GM18526 (cell line): ENCODE results near the gene VAV2.

Experiments
- POLR2A ChIP-seq: IDR thresholded peaks from 3 replicates; pipeline ENCODE4 v1.6.1; 2011; ENCODE audit not compliant: insufficient read length; ENCODE audit errors: extremely low read depth

The VAV2 gene

GRCh38 chr9:133752739-133753446 lies 239.2 kb downstream of the VAV2 start:
- no peak for TF ChIP-seq POLR2A

GRCh38 chr9:133750982-133751649 lies 241.0 kb downstream of the VAV2 start:
- no peak for TF ChIP-seq POLR2A

GRCh38 chr9:133747309-133747708 lies 244.8 kb downstream of the VAV2 start:
- TF ChIP-seq POLR2A = no peak

- TF ChIP-seq POLR2A = no peak
These were observed 249.2 kb downstream of the VAV2 start for GRCh38 chr9:133742849-133743444.

GRCh38 chr9:133742251-133742650 lies 249.9 kb downstream of the VAV2 start:
- no peak for TF ChIP-seq POLR2A

GRCh38 chr9:133741716-133742115 lies 250.4 kb downstream of the VAV2 start:
- TF ChIP-seq POLR2A = no peak

DNA sequence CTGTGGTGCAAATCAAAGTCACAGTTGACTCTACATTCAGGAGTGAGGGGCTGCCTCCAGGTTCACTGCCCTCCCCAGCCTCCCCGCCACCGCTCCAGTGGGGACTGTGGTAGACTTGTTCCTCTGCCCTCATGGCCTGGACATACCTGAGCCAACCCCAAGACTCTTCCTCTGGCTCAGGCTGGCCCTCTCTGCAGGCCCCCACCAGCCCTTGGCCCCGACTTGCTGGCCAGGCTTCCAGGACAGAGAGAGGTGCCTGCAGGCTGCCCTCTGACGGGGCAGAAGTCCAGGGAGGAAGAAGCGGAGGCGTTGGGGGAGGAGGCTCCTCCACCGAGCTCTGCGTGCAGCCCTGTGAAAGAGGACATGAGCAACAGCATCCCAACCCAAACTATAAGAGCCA lies 251.2 kb downstream of the VAV2 start:
- no peak for TF ChIP-seq POLR2A

- TF ChIP-seq POLR2A = no peak
These were observed 252.5 kb downstream of the VAV2 start for GRCh38 chr9:133739408-133740280.

DNA sequence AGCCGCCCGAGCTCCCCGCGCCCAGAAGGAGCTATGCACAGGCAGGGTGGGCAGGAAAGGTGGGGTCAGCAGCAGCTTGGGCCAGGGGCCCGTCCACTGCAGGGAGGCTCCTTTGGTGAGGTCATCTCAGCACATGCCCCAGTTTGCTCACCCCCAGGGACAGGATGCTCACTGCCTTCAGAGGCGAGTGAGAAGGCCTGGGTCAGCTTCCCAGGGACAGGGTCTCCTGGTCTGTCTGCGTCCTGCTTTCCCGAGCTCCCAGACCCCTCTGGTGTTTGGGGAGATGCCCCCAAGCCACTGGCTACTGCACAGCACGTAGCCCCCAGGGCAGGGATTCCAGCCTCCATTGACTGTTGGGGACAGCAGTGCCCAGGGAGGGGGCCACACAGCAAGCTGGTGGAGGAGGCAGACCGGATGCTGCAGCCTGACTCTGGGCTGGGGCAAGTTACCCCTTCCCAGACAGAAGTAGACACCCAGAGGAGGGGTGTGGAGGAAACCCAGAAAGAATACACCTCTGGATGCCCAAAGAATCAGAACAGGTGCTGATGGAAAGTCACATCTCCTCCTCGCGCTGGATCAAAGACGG lies 253.4 kb downstream of the VAV2 start:
- TF ChIP-seq POLR2A = no peak

GRCh38 chr9:133737774-133738639 lies 254.1 kb downstream of the VAV2 start, which contains the start of gene SARDH:
TSS of gene SARDH (minus strand) at chr9:133738352. CDS start at chr9:133734173, 4,179 bp downstream.
- no peak for TF ChIP-seq POLR2A

DNA sequence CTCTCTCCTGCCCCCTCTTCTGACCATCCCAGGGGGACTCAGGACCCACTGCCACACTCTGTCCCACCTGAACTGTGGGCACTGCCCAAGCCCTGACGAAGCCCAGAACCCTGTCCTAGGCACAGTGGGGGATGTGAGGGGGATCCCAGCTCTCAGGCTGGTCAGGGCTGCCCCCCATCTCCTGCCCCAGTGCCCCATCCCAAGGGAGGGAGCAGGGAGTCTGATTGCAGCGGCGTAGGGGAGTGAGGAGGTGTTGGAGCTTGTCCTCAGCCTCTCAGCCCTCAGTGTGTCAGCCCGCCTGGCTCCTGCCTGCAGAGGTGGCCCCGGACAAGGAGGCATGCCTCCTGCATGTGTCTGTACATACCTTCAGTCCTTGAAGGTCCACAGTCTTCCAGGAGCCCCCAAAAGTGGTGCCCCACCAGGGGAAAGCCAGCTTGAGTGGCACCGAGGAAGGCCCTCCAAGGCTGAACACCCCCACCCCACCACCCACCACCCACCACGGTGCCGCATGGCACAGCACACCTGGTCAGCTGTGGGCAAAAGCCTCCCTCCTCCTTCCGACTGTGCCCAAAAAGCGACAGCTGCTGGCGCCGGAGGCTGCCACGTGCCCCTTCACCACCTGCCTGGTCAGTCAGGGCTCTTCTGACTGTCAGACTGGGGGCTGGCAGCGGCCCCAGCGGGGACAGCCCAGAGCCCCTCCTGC lies 254.9 kb downstream of the VAV2 start:
- no peak for TF ChIP-seq POLR2A

GRCh38 chr9:133735931-133736330 lies 256.2 kb downstream of the VAV2 start:
- no peak for TF ChIP-seq POLR2A

DNA sequence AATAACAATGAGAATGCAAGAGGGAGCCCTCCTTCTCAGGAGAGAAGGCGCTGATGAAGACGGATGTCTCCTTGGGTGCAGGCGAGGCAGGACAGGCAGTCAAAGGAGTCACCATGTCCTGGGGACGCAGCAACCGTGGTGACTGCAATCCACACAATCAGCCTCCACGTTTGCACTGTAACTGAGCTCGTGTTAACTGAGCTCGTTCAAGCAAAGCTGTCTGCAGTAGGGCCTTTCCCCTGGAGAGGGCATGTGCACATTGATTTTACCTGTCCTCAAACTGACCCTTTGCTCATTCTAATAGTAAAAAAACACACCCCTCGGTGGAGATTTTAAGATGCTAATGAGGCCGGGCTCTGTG lies 256.7 kb downstream of the VAV2 start:
- no peak for TF ChIP-seq POLR2A
